Left colon (tissue), 2 donors: ENCODE results near the gene NKX2-4. TPM values are rescaled to one million over a fixed set of nuclear protein-coding genes. Genes with fewer than 3 reads are reported as not detected.
"Not testable (repeated sequence)": the region's sequence is repeated elsewhere in the genome, so short reads cannot be mapped to it uniquely, and the experiment has no call there.

Source experiments
- ATAC-seq: fragments of 200-7000 bp; cut with Tn5 transposase; one replicate; pipeline ENCODE4 v1.9.1; 2020; ENCODE audit warnings: mild to moderate bottlenecking, moderate library complexity
- DNase-seq, 2 donors: peaks; one replicate each; pipeline ENCODE4 v3.0.0-alpha.2; 2020
- intact Hi-C, 2 donors: fragments of 100-400 bp; cut with DNase I in 1 of 2; cut with micrococcal nuclease in 1 of 2; formaldehyde crosslinking; loops; one replicate each; pipeline versions ENCODE4 v1.11.2 to v1.14.0; 2022; cut with DNase I, micrococcal nuclease
- total RNA-seq, 2 donors: library from RNA; stranded (reverse); fragmentation: NEBNext Ultra II Directional; extraction: Animal tissue kit (Norgen Biotek cat#: 25700); gene quantifications; one replicate each; pipeline ENCODE4 v1.2.1, GENCODE V29; 2021
- donor health status: DM: no; HTN: no; CAD: no.
- donor health status: DM: yes; HTN: yes; CAD: no.

The NKX2-4 gene
- total RNA-seq, 2 donors from 2014 or later: not detected

- DNase-seq (no peak), ATAC-seq (no peak)
- intact Hi-C loops: no loop called here
Measured at GRCh38 chr20:21372016-21372415, 25.3 kb downstream of the NKX2-4 start.

DNA sequence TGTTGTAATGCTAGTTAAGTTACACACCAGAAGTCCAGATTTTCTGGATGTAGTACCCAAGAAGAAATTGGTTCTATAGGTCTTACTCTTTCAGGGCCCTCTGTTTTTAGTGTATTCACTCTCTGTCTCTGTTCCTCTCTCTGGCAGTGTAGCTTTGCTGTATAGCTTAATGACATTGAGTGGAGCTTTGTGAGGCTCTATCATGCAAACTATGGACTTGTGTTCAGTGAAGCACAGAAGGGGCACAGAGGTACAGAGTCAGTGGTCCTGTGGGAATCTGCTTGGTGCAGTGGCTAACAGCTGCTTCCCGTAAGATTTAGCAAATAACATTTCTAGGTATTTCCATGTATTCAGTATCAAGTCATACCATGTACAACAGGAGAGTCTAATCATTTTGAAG is 26.1 kb downstream of the NKX2-4 start:
- intact Hi-C loops: no loop called here
- DNase-seq: no peak
- ATAC-seq: no peak

GRCh38 chr20:21368791-21369190 is 28.5 kb downstream of the NKX2-4 start:
- intact Hi-C loops: no loop called here
- DNase-seq (no peak), ATAC-seq (no peak)

- intact Hi-C loops, DNase-seq, ATAC-seq: not testable (repeated sequence)
Measured at GRCh38 chr20:21366273-21366672, 31.1 kb downstream of the NKX2-4 start.

- no peak for ATAC-seq
- no peak for DNase-seq
- intact Hi-C loops: no loop called here
Measured at GRCh38 chr20:21365771-21366170, 31.6 kb downstream of the NKX2-4 start.

- intact Hi-C loops: no loop called here
- ATAC-seq: no peak
- no peak for DNase-seq
Measured at GRCh38 chr20:21364413-21364812, 32.9 kb downstream of the NKX2-4 start.

- intact Hi-C loops: no loop called here
- DNase-seq (no peak), ATAC-seq (no peak)
Measured at GRCh38 chr20:21361266-21361665, 36.1 kb downstream of the NKX2-4 start.

GRCh38 chr20:21360705-21361104 is 36.6 kb downstream of the NKX2-4 start:
- DNase-seq (no peak), ATAC-seq (no peak)
- intact Hi-C loops: no loop called here

- DNase-seq (no peak), ATAC-seq (no peak)
- intact Hi-C loops: no loop called here
Measured at GRCh38 chr20:21358737-21359136, 38.6 kb downstream of the NKX2-4 start.

- DNase-seq (no peak), ATAC-seq (peak; percentile 31)
- intact Hi-C loops: no loop called here
Measured at GRCh38 chr20:21357844-21358243, 39.5 kb downstream of the NKX2-4 start.

- ATAC-seq (no peak), DNase-seq (no peak)
Measured at GRCh38 chr20:21356386-21356785, 40.9 kb downstream of the NKX2-4 start.

DNA sequence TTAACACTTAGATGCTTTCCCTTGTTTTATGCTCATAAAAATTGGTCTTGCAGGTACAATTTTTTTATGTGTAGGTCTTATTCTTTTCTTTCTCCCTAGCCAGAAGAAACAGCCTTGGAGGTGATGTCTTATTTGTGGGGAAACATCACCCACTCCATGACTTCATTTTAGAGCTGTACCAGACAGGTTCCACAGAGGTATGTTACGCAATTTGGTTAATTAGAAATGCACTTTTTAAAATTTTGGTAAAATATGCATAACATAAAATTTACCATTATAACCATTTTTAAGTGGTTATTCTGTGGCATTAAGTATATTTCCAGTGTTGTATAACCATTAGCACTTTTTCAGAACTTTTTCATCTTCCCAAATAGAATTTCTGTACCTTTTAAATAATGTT is 41.3 kb downstream of the NKX2-4 start:
- DNase-seq: no peak

More at GRCh38 chr20:21356386-21356785, 40.9 kb downstream of the NKX2-4 start:
- intact Hi-C loops: no loop called here

DNA sequence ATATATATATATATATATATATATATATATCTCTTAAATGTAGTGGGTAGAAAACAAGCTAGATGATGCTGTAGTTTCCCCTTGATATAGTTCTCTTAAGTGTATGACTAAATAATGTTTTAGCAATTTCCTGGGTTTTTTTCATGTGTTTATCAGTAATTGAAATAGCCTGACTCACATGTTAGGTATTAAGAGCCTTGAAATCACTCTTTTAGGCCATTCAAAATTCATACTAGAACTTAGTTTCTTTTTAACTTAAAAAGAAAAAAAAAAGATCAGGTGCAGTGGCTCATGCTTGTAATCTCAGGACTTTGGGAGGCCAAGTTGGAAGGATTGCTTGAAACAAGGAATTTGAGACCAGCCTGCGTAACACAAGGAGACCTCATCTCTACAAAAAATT is 44.1 kb downstream of the NKX2-4 start:
- no peak for DNase-seq
- ATAC-seq: no peak
- intact Hi-C loops: no loop called here

More for the DNA sequence above, 41.3 kb downstream of the NKX2-4 start:
- intact Hi-C loops: no loop called here
- no peak for ATAC-seq

DNA sequence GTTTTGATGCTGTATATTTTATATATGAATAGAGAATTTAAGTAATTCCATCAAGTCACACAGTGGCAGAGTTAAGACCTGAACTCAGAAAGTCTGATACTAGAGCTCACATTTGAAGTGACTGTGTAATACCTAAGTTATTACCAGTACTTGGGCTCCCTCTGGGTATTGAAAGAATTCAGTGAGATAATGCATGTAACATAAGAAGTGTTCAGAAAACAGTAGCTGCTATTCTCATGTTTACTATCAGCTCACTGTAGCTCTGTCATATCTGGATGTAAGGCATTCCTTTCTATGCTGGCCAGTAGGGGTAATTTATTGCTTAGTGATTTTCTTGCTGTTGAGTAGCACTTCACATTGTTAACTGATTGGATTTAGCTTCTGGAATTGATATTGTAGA is 44.6 kb downstream of the NKX2-4 start:
- intact Hi-C loops: no loop called here
- no peak for ATAC-seq
- no peak for DNase-seq

Other genes starting within 250 kb of the NKX2-4 start
- gene XRN2, start 94.2 kb downstream of the NKX2-4 start, total RNA-seq: 10 to 100 TPM; 31.9 to 40.2 TPM
- gene NKX2-2, start 116.5 kb upstream of the NKX2-4 start, total RNA-seq: 1 to 10 TPM; 1.4 TPM